ENCODE data around the gene ADAMTSL3.
"Not testable (repeated sequence)": the region's sequence is repeated elsewhere in the genome, so short reads cannot be mapped to it uniquely, and the experiment has no call there.

Gene ADAMTSL3

DNA sequence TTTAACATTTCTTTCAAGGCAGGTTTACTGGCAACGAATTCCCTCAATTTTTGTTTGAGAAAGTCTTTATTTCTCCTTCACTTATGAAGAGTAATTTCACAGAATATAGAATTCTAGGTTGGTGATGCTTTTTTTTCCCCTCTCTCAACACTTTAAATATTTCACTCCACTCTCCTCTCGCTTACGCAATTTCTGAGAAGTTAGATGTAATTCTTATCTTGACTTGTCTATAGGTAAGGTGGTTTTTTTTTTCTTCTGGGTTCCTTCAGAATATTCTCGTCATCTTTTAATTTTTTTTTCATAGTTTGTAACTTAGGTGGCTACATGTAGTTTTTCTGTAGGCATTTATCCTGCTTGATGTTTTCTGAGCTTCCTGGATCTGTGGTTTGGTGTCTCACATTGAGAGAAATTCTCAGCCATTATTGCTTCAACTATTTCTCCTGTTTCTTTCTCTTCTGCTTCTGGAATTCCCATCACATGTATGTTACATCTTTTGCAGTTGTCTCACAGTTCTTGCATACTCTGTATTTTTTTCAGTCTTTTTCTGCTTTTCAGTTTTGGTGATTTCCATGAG lies 392.2 kb downstream of the ADAMTSL3 start:
- no peak overlapping the region for H3K27ac ChIP-seq
- TF ChIP-seq CTCF (conservative IDR thresholded peaks at IDR 0.05) = no peak
- TF ChIP-seq ZFX (IDR thresholded peaks at IDR 0.05) = no peak

DNA sequence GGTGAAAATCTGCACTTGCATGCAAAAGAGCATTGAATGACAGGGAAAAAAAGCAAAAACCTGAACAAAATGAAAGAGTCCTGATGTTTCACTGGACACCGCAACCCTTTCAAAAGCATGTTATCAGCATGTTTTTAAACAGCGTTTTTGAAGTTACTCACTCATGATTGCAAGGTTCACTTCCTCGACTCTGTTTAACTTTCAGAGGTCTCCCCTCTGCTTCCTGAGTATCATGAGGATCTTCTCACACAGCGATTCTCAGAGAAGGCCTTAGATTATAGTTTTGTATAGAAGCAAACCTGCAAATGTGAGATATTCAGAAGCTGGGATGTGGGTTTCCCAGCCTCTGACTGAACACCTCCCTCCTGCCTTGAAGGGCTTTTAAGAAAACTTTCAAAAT lies 395.6 kb downstream of the ADAMTSL3 start:
- H3K27ac ChIP-seq = not testable (repeated sequence)

DNA sequence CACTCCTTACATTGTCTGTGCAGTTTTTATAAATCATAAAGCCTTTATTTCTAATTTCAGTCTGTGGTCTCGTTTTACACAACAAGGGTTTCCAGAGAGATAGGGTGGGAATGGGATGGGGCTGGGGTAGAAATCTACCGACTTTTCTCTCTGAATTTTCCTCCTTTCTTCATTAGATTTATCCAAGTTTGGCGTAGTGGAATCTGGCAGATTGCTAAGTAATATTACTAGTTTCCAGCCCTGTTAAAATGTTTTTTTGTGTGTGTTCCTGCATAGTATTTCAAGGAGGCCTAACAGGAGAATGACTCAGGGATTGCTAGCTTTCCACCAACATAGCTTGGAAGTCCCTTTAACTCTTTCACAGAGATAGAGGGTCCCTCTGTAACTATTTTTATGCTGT lies 396.2 kb downstream of the ADAMTSL3 start:
- TF ChIP-seq CTCF (conservative IDR thresholded peaks at IDR 0.05) = no peak
- no peak for TF ChIP-seq ZFX (IDR thresholded peaks at IDR 0.05)
- H3K27ac ChIP-seq = no peak overlapping the region

DNA sequence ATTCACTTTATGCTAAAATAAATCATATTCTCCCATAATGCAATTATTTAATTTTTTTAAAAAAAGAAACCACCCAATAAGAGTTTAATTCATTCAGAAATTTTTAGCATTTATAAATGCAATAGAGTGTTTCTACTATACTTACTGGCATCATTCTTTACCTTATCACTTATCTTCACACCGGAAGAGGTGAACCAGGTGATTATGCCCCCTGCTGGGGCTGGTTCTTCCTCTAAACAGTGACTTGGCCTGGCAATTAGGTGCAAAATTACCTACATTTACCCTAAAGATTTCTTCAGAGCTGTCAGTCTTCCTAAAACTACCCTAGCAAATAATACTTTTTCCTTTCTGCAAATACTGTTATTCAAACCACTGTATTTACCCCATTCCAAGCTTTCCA lies 397.2 kb downstream of the ADAMTSL3 start:
- TF ChIP-seq CTCF (conservative IDR thresholded peaks at IDR 0.05) = peak; percentile 26
- H3K27ac ChIP-seq = not testable (repeated sequence)

- TF ChIP-seq CTCF (conservative IDR thresholded peaks at IDR 0.05) = peak; percentile 66
- not testable (repeated sequence) for H3K27ac ChIP-seq
These were observed 400.6 kb downstream of the ADAMTSL3 start for GRCh38 chr15:84054544-84054943.

- TF ChIP-seq CTCF (conservative IDR thresholded peaks at IDR 0.05) = no peak
- no peak for TF ChIP-seq ZFX (IDR thresholded peaks at IDR 0.05)
- H3K27ac ChIP-seq = no peak overlapping the region
These were observed 403.9 kb downstream of the ADAMTSL3 start for GRCh38 chr15:84057714-84058331.

- not testable (repeated sequence) for H3K27ac ChIP-seq
These were observed 409.8 kb downstream of the ADAMTSL3 start for GRCh38 chr15:84063674-84064073.

DNA sequence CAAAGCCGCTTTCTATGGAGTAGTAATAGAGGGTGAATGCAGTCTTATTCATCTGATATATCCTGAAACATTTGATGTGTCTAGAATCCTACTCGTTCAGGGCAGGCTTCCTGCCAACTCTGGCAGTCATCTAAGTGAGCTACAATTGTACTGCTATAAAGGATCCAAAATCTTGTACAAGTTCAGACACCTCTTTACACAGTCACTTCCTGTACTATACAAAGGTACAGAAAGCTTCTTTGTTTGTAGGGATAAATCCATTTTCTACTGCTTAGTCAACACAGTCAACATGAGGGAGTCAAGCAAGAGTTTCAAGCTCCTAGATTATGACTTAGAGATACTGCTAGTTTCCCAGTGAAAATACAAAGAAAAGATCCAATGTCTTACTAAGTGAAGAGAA lies 414.8 kb downstream of the ADAMTSL3 start:
- H3K27ac ChIP-seq = not testable (repeated sequence)

GRCh38 chr15:84078038-84078437 lies 424.1 kb downstream of the ADAMTSL3 start:
- H3K27ac ChIP-seq = not testable (repeated sequence)

- not testable (repeated sequence) for H3K27ac ChIP-seq
These were observed 425.5 kb downstream of the ADAMTSL3 start for GRCh38 chr15:84079325-84079884.

All from C4-2B (cell line).